ENCODE results near the gene CDH11.

The CDH11 gene

GRCh38 chr16:65116818-65117430 is 4.9 kb downstream of the CDH11 start:
- no peak for DNase-seq

DNA sequence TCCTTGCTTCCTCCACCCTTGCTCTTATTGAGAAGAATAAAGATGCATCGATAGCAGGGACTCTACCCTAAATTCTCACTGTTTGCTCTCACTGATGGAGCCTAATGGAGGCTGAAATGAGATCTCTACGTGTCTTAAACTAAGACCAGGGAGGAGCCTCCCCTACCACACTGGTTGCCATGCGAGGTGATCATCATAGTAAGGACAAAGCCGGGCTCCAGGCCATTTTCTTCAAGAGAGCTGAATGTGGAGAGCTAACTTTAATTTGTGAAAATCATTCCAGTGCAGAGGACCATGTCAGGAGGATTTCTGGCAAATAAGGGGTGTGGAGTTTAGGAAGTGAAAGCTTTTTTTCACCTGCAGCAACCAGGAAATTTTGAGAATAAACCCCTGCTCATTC is 5.6 kb downstream of the CDH11 start:
- DNase-seq: no peak

DNA sequence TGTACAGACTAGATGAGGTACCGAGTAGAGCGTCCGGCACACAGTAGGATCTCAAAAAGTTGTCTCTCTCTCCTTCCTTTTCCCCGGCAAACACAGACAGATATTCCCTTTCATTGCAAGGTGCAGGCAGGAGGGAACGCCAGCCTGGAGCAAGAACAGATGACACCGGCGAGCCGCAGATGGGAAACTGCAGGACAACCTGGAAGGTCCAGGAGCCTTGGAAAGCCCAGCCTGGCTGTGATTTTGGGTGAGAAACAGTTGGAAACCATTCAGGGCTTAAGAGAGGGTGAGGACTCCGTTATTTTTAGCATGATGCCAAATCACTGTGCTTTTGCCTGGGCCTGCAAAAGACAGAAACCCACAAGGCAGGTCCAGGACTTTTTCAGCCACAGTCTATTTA is 7.3 kb downstream of the CDH11 start:
- DNase-seq: no peak

- no peak for DNase-seq
Observed at GRCh38 chr16:65113441-65113840, 8.4 kb downstream of the CDH11 start.

- no peak for DNase-seq
Observed at GRCh38 chr16:65111306-65111705, 10.6 kb downstream of the CDH11 start.

GRCh38 chr16:65106757-65107156 is 15.1 kb downstream of the CDH11 start:
- DNase-seq: no peak

DNA sequence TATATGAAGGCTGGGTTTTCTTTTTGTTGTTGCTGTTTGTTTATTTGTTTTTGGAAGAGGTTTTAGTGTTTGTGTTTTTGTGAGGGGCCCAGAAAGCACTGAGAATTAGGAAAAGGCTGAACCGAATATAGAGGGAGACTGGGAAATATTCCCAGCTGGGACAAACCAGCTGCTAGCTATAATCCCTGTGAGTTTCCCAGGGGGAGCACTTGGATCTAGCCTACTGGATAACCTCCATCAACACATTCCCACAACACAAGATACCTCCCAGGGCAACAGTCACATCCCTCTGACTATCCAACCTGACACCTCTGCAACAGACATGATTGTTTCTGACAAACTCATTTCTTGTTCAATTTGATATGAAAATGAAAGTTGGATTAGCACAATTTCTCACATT is 16.7 kb downstream of the CDH11 start:
- DNase-seq: no peak

DNA sequence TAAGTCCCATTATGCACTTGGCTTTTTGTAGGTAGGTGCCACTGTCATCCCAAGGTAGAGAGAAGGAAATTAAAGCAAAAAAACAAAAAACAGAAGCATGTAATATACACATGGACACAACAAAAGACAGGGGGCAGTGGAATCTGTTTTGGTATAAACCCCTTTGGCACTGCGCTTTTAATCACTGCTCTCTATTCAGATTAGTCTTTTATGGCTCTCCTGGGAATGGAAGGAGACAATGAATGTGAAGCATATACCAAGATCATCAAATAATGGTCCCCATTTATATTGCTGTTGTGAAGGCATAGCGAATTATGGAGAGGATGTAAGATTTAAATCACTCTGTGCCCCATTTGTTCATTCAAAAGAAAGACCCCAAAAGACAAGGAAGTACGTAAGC is 17.4 kb downstream of the CDH11 start:
- DNase-seq: no peak

GRCh38 chr16:65102326-65102725 is 19.5 kb downstream of the CDH11 start:
- DNase-seq: no peak

DNA sequence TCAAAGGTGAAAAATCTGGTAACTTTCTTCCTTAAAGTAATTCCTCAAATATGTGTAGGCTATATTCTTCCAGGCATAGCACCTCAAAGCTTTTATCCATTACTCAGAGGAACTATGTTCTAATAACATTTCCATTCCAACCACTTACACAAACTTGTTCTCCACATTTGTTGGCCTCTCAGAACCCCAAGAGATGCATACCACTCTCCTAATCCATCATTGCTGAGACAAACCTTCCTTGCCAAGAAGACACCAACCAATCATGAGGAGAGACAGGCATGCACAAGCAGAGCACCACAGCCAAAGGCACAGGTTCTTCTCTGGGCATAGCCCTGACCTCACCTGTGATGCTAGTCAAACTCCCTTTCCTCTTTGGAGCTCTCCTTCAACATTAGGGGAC is 20.9 kb downstream of the CDH11 start:
- no peak for DNase-seq

GRCh38 chr16:65099607-65100006 is 22.3 kb downstream of the CDH11 start:
- DNase-seq: no peak

DNA sequence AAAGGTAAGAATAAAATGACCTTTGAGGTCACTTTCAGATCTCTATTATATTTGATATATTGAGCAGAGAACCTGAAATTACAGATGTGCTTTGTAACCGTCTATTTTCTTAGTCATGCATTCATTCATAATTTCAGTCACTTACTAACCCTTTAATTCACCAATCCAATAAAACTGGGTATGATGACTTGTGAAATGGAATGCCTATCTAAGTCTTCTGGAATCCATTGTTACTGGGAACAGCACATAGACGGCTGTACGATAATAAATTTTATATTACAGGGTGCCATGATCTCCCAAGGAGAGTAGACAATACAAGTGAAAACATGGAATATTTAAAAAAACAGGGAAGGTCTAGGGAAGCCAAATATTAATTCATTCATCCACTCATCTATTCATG is 22.9 kb downstream of the CDH11 start:
- no peak for DNase-seq

DNA sequence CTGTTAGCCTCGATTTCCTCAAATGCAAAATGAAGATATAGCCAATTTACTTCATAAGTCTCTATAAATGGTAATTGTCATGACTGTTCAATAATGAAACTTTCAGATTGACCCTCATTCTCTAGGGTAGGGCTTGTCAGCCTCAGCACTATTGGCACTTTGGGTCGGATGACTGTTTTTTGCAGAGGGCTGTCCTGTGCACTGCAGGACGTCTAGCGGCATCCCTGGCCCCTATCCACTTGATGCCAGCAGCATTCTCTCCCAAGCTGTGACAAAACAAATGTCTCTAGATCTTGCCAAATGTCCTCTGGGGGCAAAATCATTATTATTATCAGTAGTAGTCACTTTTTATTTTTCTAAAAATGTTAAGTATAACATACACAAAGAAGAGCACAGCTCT is 24.6 kb downstream of the CDH11 start:
- DNase-seq: no peak

GRCh38 chr16:65095906-65096305 is 26.0 kb downstream of the CDH11 start:
- no peak for DNase-seq

DNA sequence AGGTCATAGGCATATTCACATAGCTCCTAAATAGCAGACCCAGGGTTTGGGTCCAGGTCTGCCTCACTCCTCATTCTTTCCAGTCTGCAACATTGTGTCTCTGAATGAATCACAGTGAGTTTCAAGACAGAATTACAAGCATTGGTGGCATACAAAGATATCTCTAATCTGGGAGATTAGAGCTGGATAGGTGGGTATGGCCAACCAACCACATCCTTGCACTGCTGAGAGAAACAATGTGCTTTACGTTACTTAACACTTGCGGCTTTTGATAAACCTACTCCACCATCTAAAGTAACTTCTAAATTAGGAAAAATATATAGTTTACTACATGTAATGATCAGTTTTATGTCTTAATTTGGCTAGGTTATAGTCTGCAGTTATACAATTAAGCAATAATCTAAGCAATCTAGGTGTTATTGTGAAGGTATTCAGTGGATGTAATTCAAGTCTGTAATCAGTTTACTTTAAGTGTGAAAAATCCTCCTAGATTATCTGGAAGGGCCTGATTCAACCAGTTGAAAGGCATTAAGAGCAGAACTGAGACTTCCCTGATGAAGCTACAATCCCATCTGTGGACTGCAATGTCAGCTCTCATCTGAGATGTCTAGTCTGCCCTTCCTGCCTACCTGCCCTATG is 26.7 kb downstream of the CDH11 start:
- DNase-seq: no peak

- DNase-seq: no peak
Observed at GRCh38 chr16:65094009-65094408, 27.9 kb downstream of the CDH11 start.

GRCh38 chr16:65083164-65083857 is 38.6 kb downstream of the CDH11 start:
- no peak for DNase-seq

GRCh38 chr16:65079549-65079948 is 42.3 kb downstream of the CDH11 start:
- no peak for DNase-seq

GRCh38 chr16:65077181-65077580 is 44.7 kb downstream of the CDH11 start:
- no peak for DNase-seq

- no peak for DNase-seq
Observed at GRCh38 chr16:65075877-65076276, 46.0 kb downstream of the CDH11 start.

- no peak for DNase-seq
Observed at GRCh38 chr16:65071433-65072311, 50.2 kb downstream of the CDH11 start.

DNA sequence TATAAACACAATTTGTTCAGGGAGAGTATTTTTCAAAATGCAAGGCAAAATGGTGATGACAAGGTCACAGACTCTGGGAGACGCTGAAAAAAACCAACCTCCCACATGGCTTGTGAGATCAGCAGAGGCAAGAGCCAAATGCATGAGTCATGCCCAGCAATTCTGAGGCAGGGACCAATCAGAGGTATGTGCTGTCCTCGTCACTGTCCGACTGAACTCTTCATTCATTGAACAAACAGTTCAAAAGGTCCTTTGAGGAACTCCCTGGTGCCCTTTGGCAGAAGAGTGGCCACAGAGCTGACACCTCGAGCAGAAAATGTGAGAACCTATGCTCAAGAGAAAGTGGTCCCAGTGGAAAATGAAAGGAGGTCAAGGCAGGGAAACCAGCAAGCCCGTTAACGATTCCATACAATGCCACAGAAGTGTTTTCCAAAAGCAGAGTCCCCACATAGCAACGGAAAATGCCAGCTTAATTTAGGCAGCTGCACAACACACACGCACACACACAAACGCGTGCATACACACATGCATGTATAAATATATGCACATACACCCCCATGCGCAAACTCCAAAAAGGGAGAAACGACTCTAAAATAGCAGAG is 50.9 kb downstream of the CDH11 start:
- no peak for DNase-seq

DNA sequence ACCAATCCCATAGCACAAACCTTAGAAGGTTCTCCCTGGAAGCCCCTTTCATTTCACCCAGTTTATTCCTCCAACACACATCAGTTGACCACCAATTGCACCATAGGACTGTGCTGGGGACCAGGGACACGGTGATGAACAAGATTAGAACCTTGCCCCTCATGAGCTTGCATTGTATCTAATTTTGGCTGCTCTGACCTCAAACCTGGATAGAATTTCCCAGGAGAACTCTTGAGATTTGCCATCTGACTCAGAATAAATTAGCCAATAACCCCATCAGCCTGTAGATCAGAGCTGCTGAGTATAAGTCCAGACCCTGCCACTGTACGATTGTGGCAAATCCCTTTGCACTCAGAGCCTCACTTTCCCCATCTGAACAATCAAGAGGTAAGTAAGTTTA is 52.1 kb downstream of the CDH11 start:
- DNase-seq: no peak
